ENCODE results near the gene ARMH4. TPM values are rescaled to one million over a fixed set of nuclear protein-coding genes. Genes with fewer than 3 reads are reported as not detected.
"Not testable (repeated sequence)": the region's sequence is repeated elsewhere in the genome, so short reads cannot be mapped to it uniquely, and the experiment has no call there.

The ARMH4 gene
- total RNA-seq, 1 experiment from 2014 or later, result 1.1 TPM

GRCh38 chr14:58145936-58146335, 6.1 kb downstream of the ARMH4 start:
- DNase-seq (ENCODE audit: low read depth), result no peak

GRCh38 chr14:58143106-58143505, 8.9 kb downstream of the ARMH4 start:
- DNase-seq (ENCODE audit: low read depth), result no peak

DNA sequence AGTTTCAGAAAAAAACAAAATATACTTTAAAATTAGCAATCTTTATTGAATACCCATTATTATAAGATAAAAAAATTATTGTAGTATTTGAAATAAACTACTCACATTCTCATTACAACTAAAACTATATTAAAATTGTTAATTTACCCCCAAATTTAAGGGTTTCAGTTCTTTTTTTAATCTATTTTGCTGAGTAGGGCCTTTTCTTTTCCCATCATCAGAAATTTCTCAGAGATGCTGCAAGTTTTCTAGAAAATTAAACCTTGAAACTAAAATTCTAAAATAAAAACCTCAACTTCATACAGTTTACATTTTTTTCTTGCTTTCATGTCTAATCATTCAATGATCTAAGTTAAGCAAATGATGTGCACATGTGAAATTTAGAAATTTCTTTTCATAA, 10.1 kb downstream of the ARMH4 start:
- DNase-seq (ENCODE audit: low read depth), result no peak

- no peak for DNase-seq (ENCODE audit: low read depth)
Measured at GRCh38 chr14:58138714-58139482, 13.1 kb downstream of the ARMH4 start.

DNA sequence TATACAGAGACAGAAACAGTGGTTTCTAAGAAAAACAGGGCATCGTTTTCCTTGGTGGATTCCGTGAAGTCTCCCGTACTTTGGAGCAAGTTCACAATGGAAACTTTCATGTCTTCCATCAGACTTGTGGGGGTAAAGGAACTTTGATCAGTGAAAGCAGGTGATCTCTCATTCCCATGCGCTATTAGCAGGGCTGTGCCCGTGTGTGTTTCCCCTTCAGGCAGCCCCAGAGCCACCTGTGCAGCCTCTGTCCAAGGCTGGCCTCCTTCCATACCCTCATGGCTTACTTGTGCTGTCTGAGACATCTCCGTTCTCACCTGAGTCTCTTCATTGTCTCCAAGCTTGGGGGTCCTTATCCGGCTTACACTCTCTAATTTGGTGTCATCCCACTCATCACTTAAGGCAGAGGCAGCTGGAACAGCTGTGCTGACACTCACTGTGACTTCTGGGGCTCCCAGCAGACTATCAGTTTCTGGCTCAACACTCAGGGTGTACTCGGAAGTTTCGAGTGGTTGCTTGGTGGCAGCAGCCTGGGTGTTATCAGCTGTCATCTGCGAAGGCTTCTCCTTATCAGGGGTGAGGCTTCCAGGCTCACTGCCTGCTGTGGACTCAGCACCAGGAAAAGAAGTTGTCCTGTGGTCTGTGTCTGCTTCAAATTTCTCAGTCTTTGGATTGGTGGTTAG, 13.8 kb downstream of the ARMH4 start:
- DNase-seq (ENCODE audit: low read depth), result no peak

GRCh38 chr14:58133739-58134138, 18.3 kb downstream of the ARMH4 start:
- peak; percentile 9 for DNase-seq (ENCODE audit: low read depth)

GRCh38 chr14:58131386-58131785, 20.6 kb downstream of the ARMH4 start:
- peak; percentile 65 for DNase-seq (ENCODE audit: low read depth)

- no peak for DNase-seq (ENCODE audit: low read depth)
Measured at GRCh38 chr14:58130116-58130782, 21.8 kb downstream of the ARMH4 start.

- no peak for DNase-seq (ENCODE audit: low read depth)
Measured at GRCh38 chr14:58129208-58129607, 22.8 kb downstream of the ARMH4 start.

- DNase-seq (ENCODE audit: low read depth), result no peak
Measured at GRCh38 chr14:58128416-58128815, 23.6 kb downstream of the ARMH4 start.

DNA sequence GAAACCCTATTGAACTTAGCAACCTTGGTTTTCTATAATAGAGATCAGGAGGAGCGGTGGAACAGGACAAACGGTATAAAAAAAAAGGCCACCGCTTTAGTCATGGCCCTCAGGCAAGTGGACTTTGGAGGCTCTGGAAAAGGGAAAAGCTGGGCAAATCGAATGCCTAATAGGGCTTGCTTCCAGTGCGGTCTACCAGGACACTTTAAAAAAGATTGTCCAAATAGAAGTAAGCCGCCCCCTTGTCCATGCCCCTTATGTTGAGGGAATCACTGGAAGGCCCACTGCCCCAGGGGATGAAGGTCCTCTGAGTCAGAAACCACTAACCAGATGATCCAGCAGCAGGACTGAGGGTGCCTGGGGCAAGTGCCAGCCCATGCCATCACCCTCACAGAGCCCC, 29.5 kb downstream of the ARMH4 start:
- not testable (repeated sequence) for DNase-seq (ENCODE audit: low read depth)

DNA sequence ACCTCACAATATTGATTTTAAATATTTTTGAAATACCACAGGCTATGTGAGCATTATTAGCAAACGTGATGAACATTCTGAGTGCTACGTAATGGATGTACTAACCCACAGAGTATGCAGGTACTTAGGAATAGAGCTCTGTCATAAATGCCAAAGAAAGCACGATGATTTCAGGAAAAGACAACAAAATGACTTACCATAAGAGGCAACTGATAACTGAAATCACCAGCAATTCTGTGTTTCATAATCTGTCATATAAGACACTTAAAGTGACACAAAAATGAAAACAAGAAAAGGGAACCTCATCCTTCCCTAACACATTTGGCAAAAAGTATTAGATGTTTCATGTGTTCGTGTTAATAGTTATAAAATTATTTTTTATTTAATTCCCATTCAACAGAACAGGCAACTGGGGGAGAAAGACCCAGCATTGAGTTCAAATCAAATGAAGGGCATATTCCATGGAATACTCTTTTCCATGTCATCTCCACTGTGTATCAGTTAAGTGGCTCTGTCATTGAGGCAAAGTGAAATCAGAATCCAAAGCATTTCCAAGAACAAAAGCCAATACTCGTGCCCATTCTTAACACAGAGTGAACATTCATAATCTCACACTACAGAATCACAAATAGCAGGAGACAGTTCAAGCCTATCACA, 30.4 kb downstream of the ARMH4 start:
- no peak for DNase-seq (ENCODE audit: low read depth)

DNA sequence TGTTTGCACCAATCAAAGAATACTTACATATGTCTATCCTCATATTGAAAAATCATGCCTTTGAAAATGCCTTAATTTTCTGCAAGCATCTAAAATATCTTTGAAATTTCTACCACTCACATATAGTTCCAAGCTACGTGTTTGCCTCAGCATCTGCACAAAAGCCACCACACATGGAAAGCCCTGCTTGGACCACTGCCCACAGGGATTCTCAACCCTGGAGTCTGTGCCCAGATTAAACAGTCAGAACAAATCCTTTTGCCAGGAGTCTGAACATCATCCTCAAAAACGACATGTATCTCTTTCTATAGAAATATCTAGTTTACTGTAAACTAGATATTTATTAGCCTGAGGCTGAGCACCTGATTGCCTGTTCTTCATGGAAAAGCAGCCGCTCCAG, 32.6 kb downstream of the ARMH4 start:
- DNase-seq (ENCODE audit: low read depth), result no peak

- no peak for DNase-seq (ENCODE audit: low read depth)
Measured at GRCh38 chr14:58118097-58118815, 33.8 kb downstream of the ARMH4 start.

DNA sequence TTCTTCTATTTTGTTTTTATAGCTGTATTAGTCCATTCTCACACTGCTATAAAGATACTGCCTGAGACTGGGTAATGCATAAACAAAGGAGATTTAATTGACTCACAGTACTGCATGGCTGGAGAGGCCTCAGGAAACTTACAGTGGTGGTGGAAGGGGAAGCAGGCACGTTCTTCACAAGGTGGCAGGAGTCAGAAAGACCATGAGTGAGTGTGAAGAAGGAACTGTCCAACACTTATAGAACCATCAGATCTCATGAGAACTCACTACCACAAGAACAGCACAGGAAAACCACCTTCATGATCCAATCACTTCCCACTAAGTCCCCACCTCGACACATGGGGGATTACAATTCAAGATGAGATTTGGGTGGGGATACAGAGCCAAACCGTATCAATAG, 42.3 kb downstream of the ARMH4 start:
- no peak for DNase-seq (ENCODE audit: low read depth)

DNA sequence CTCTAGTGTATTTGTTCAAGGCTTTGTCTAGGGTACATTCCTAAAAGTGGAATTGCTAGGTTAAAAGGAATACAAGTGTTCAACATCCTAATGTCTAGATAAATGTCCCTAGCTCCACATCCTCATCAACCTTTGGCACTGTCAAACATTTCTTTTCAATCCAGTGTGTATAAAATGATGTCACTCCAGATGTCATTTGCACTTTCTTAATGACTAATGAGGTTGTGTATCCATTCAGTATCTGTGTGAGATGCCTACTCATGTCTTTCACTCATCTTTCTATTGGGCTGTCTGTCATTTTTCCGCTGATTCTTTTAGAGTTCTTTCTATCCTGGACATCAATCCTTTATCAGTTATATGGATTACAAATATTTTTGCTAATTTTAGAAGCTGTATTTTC, 43.3 kb downstream of the ARMH4 start:
- DNase-seq (ENCODE audit: low read depth), result no peak

DNA sequence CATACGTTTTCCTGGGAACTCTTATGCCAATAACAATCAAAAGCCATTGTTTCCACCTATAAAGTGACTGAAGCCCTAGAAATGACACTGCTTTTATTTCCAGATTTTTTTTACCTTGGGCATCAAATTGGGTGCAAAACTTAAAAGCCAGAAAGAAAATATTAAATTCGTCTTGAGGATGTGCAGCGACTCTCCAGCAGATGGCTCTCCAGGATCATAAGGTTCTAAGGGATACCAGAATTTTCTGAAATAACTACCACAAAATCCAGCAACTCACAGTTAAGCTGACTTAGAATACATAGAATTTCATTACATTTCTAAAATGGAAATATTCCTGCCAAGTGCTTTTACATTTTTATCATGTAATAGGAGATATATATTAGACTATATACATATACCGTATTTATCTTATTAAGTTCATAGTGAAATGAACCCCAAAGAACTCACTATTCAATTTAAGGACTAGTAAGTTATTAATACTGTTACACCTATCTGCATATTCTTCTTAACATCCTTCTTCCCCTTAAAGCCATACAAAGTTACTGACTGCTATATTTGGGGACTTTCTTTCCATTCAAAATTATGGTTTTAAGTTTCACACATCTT, 44.0 kb downstream of the ARMH4 start:
- peak; percentile 55 for DNase-seq (ENCODE audit: low read depth)

DNA sequence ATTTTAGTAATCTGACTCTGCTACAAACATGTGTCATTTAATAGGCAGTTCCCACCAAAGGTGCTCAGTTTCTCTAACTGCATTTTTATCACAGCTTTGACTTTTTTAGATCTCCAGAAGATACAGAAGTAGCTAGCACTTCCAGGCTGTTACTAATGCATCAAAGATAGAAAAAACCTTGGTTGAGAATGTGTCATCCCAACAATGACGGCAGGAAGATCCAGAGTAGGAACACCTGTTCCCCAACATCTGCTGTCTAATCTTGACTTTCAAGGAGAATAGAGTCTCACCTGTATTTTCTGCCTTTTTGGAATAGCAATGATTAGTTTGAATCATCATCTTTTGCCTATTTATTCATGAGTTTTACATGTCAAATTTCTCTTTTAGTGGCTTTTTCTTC, 45.0 kb downstream of the ARMH4 start:
- DNase-seq (ENCODE audit: low read depth), result peak; percentile 25

- DNase-seq (ENCODE audit: low read depth), result no peak
Measured at GRCh38 chr14:58106446-58106845, 45.6 kb downstream of the ARMH4 start.

GRCh38 chr14:58104808-58105207, 47.2 kb downstream of the ARMH4 start:
- peak; percentile 75 for DNase-seq (ENCODE audit: low read depth)

Measured in LHCN-M2 (cell line).